NCI-H774 (cell line): ENCODE results near the gene PHLDB1.
"Not testable (repeated sequence)": the region's sequence is repeated elsewhere in the genome, so short reads cannot be mapped to it uniquely, and the experiment has no call there.

Source experiments
- DNase-seq: peaks from one replicate; lab custom pipeline; 2025; lab: John Stamatoyannopoulos, UW

PHLDB1 gene

DNA sequence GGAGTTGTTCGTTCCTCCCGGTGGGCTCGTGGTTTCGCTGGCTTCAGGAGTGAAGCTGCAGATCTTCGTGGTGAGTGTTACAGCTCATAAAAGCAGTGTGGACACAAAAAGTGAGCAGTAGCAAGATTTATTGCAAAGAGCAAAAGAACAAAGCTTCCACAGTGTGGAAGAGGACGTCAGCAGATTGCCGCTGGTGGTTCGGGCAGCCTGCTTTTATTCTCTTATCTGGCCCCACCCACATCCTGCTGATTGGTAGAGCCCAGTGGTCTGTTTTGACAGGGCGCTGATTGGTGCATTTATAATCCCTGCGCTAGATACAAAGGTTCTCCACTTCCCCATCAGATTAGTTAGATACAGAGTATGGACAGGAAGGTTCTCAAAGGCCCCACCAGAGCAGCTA is 80.9 kb downstream of the PHLDB1 start:
- not testable (repeated sequence) for DNase-seq

DNA sequence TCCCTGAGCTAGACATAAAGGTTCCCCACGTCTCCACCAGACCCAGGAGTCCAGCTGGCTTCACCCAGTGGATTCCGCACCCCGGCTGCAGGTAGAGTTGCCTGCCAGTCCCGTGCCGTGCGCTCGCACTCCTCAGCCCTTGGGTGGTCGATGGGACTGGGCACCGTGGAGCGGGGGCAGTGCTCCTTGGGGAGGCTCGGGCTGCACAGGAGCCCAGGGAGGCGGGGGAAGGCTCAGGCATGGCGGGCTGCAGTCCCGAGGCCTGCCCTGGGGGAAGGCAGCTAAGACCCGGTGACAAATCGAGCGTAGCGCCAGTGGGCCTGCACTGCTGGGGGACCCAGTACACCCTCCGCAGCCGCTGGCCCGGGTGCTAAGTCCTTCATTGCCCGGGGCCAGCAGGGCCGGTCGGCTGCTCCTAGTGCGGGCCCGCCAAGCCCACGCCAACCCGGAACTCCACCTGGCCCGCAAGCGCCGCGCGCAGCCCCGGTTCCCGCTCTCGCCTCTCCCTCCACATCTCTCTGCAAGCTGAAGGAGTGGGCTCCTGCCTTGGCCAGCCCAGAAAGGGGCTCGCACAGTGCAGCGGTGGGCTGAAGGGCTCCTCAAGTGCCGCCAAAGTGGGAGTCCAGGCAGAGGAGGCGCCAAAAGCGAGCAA is 81.6 kb downstream of the PHLDB1 start:
- DNase-seq = no peak

DNA sequence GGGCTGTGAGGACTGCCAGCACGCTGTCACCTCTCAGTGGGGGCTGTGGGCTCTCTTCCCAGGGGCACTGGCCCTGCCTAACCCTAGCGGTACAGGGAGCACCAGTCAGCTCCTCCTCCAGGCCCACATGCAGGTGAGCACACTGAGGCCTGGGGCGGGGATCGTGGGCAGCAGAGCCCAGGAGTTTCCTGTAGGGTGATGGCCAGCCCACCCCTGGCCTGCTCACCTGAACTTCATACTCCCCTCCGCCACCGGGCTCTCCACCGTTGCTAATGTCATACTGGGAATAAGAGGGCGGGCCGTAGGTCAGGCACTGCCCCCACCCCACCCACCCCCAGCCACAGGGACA is 82.1 kb downstream of the PHLDB1 start:
- DNase-seq = no peak

DNA sequence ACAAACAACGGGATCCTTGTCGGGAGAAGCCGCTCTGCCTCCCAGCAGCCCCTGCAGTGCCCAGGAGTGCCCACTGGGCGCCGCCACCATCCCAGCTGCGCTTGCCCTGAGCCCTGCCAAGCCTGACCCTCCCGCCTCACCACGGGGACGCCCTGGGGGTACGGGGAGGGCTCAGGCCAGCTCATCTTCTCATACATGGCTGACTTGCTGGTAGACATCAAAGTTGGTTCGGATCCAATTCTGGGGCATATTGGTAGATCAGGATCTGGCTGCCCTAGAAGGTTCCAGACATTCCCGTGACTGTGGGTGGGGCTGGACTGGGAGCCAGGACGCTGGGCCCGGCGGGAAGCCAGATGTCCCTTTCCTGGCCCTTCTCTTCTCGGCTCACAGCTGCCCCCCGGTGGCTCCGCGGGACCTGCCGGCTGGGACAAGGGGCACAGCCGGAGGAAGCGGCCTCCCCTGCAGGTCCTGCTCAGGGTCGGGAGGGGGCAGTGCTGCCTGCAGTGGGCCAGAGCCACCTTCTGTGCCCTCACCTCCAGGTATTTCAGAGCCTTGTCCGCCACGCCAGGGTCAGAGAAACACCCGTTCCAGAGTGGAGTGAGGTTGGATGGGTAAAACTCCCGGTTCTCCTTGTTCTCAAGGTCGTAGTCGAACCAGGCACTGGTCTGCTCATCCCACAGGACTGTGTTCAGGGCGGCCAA is 82.6 kb downstream of the PHLDB1 start:
- DNase-seq = peak; percentile 91

DNA sequence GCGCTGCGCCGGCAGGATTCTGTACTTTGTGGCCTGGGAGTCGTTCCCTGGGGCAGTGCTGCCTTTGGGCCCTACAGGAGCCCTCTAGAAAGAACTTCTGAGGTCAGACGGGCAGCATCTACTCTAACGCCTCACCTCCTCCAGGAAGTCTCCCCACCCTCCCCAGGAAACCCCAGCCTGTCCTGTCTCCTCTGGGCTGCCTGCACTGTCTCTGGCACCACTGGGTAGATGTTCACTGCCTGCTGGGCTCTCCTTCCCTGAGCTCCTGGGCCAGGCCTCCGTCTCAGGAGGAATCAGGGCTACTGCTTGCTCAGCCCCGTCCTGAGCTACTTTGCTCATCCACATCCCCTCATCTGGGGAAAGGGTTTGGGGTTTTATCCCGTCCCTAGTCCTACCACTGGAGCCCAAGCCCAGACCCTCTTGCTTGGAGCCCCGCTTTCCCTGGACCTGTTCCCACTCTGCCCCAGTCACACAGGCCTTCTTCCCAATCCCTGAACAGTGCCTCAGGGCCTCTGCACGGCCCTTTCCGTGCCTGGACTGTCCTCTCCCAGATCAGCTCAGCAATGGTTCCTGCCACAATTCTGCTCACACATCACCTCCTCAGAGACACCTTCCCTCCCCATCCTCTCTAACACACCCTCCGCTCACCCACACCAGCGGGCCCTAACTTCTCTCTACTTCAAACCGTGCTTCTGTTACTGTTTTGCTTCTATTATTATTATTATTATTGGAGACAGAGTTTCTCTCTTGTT is 83.3 kb downstream of the PHLDB1 start:
- DNase-seq = no peak

DNA sequence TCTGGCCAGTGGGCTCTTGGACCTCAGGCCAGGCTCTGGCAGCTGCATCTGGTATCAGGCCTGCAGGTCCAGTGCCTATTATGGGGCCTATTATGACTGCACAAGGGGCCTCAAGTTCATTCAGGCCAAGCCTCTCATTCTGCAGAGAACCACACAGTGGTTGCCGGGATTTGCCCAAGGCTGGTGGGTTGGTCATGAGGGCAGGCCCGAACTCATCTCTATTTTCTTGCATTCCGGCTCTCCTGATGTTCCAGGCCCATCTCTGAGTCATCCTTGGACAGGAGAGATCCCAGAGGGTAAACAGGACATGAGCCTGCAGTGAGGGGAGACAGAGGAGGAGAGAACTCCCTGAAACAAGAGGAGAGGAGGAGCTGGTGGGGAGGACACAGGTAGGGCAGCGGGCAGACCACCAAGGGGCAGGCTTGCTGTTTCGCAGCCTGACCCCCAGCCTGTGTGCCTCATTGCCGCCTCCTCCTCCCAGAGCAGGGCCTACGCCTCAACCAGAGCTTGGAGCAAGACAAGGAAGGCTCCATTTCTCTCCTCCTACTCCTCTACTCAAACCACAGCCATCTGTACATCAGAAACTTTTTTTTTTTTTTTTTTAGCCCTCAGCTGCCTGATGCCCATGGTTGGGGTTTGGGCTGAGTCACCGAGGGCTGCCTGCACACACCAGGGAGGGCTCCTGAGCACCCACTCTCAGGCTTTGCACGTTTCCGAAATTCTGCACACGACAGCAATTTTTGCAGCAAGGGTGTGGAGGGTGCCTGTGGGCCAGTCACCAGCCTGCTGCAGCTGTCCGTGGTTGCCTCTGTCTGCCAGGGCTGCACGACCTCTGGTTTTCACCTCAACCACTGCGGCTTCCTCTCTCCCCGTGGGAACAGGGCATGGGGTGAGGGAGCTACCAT is 84.8 kb downstream of the PHLDB1 start:
- DNase-seq = no peak

DNA sequence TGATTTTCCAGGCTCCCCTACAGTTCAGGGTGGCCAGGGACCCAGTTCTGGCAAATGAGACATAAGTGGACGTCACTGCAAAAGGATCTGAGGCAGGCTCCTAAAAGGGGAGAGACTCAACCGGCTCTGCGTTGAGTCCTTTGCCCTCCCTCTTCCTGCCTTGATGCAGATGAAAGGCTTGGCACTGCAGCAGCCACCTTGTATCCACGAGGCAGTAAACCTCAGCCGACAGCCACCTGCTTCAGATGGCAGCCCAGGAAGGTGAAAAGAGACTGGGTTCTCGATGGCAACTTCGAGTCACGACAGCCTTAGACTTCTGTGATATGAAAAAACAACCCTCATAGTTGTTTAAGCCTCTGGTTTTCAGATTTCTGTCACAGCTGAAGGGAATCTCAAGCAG is 86.8 kb downstream of the PHLDB1 start:
- DNase-seq = no peak

DNA sequence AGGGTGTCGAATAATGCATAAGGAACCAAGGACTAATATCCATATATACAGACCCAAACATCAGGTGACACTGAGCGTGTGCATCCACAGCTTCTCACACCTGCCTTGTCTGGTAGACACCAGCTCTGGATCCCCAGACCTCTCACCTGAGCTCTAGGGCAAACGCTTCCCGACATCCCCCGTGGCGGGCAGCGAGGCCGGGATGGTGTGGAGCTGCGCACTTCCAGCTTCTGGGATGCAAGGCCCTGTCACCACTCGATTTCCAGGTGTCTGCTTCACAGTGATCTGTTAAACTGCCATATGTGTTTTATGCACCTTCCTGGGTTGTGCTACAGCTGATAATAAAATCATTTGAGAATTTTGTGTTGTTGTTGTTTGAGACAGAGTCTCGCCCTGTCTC is 87.4 kb downstream of the PHLDB1 start:
- DNase-seq = no peak

DNA sequence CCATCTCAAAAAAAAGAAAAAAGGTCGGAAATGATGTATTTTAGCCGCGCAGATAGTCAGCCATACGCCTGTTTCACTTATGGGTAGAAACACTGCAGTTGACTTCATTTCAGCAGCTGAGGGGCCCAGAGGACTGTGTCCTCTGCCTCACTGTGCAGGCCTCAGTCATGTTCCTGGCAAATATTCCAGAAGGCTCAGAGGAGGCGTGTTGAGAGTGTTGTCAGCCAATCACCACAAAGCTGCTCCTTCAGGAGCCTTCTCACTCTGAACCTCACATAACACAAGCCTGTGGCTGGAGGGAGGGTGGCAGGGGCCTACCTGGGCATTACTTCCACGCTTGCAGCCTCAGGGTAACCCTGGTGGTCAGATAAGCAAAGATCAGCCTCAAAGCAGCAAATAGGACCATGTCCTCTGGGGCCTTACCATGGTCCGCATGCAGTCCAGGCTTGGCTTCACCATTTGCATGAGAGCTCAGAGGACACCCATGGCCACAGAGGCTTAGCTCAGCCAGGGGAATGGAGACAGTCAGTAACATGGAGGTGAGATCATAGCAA is 89.3 kb downstream of the PHLDB1 start:
- no peak for DNase-seq

DNA sequence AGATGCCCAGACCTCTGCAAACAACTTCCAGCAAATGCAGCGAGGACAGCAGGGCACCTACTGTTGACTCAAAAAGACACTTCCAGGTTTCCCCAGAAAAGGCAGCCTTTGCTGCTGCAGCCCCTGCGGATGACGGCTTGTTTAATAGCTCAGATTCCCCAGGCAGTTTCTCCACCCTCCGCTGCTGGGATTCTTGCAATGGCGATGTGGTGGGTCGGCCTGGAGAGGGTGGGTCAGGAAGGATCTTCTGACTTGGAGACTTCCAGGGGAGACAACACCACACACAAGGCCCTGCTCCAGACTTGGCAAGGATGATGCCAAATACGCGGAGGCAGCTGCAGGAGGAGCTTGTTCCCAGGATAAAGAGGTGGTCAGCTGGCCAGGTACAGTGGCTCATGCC is 89.9 kb downstream of the PHLDB1 start:
- no peak for DNase-seq

DNA sequence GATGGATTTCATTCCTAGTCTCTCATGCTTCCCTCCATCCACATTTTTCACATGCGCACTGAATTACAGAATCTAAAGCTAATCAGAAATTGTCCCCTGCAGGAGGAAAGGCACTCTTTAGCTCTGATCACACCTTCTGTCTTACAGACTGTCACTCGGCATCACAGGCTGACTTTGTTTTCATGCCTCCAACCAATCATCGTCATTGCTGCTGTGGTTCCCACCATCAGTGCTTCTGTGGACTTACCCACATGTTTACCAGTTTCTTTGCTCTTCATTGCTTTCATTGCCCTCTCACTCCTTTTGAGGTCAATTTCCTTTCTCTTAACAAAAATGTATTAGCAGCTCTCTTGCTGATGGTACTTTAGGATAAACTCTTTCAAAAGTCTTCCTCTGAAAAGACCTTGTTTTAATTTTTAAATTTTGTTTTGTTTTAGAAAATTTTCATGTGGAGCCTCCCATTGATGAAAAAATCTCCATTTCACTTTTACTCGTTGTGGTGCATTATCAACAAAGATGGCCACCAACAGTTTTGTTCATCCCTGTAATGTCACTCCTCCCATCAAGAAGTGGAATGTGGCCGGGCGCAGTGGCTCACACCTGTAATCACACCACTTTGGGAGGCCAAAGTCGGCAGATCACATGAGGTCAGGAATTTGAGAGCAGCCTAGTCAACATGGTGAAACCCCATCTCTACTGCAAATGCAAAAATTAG is 92.2 kb downstream of the PHLDB1 start:
- DNase-seq = no peak

DNA sequence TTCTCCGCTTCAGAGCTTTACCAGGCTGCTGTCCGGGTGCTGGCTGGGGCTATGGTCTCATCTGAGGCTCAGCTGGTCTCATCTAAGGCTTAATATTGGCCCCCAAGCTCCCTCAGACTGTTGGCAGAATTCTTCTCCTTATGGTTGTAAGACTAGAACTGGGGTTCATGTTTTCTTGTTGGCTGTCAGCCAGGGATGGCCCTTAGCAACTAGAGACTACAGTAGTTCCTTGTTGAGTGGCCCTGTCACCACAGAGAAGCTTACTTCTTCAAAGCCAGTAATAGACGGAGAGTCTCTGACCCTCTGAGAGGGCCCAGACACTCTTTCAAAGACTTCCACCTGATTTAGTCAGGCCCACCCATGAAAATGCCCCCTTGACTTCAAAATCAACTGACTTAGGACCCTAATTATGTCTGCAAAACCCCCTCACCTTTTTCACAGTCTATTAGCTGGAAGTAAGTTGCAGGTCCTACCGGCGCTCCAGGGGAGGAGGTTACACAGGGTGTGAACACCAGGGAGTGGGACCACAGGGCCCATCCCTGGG is 96.2 kb downstream of the PHLDB1 start:
- no peak for DNase-seq

DNA sequence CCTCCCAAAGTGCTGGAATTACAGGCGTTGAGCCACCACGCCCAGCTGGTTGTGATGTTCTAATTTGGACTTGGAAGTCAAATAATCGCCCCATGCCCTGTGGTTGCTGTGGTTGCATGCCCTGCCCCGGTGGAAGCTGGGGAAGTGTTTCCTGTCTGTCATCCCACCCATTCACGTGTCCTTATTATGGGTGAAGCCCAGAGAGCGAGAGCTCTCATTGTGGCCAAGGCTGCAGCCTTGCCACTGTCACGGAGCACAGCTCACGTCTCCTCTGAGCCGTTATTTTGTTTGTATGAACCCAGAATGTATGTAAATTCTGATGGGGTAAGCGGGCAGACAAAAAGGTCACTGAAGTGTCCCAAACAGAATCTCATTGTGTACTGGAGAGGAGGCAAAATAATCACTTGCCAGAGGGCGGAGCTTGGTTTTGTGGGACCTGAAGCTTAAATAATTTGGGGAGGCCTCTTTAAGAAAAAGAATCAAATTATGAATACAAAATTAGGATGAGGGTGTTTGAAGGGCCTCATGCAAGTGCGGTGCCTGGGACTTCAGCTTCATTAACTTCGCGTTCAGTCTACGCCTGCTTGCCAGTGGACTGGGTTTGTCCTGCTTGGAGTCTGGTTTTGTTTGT is 97.8 kb downstream of the PHLDB1 start:
- no peak for DNase-seq

DNA sequence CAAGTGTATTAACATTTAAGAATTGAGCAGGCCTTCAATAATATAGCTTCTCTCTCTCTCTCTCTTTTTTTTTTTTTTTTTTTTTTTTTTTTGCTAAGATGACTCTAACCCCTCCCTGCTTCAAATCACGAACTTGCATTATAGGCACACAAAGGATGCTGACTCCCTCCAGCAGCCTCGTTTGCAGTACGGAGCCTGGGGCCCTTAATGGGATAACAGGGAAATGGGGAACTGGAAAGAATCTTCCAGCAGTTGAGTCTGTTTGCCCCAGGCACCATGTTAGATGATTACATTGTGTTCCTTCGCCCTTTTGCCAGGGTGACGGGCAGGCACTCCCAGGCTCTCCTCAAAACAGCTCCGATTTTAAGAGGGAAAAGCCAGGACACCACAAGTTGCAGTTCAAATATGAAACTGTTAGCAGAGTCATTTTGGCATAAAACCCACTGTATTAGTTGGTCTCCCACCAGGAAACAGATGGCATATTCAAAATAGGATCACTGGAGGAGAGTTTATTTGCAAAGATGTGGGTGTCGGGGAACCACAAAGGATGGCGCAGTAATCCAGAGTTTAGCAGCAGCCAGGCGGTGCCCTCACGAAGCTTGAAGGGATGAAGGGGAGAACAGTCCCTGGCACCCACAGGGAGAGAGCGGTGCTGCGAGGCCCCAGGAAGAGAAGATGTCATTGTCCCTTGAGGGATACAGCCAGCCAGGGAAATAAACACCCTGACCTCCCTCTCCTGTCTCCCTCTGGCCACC is 98.6 kb downstream of the PHLDB1 start:
- DNase-seq = no peak

DNA sequence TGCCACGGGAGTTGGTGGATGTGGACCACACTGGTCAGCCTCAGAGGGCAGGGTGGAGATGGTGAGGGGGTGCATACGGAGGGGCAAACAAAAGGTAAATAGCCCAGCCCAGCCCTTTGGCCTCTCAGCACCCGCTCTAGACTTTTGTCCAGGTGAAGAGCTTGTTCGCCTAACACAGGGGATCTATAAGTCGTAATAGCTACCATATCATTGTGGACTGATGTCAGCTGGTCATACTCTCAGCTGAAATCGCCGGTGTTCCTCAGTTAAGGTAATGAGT is 99.1 kb downstream of the PHLDB1 start:
- no peak for DNase-seq
